Measurements from ENCODE around the gene KMT2D. TPM values are rescaled to one million over a fixed set of nuclear protein-coding genes. Genes with fewer than 3 reads are reported as not detected.

The KMT2D gene
- total RNA-seq, 2 donors from 2014 or later = 82.7 to 99.7 TPM

DNA sequence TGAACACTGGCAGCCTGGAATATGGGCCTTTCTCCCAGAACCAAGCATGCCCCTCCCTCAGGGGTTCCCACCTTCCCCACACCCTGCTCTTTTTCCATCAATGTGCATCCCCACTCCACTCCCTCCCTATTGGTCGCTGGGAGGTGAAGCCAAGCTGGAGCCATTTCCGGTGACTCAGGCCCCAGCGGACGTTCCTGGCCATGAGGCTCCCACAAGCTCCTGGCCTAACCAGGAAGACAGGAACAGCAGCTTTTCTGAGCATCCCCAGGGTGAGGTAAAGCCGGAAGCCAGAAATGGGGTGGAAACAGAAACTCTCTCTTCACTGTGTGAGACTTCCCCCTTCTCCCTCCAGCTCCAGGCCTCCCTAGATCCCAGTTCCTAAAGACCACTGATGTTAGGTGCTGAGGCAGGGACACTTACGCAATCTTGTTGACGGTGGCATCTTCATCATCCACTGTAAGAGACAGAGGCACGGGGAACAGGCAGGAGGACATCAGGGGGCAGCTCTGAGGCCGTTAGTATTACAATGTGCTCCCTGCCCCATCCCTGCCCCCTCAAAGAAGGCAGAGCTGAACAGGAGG lies 45.0 kb upstream of the KMT2D start:
- WGBS = 65% methylated on average over 9 of the region's 9 CpGs
- no peak for DNase-seq (ENCODE audit: low spot score)
- Histone ChIP-seq H3K27me3 (replicated peaks; ENCODE audit: insufficient read depth) (no peaks in the 10 kb centered on the region), H3K27ac (no peak overlapping the region), H3K4me3 (no peak overlapping the region), H3K9me3 (no peaks in the 10 kb centered on the region), H3K36me3 (peaks cover 15 to 31% of the 10 kb centered on the region in 2 donors), H3K4me1 (replicated peaks) (no peaks in the 10 kb centered on the region)
- TF ChIP-seq POLR2A (IDR thresholded peaks at IDR 0.05) (no peak), POLR2AphosphoS5 (IDR thresholded peaks at IDR 0.05) (no peak)
- TF ChIP-seq, protein P1, sequence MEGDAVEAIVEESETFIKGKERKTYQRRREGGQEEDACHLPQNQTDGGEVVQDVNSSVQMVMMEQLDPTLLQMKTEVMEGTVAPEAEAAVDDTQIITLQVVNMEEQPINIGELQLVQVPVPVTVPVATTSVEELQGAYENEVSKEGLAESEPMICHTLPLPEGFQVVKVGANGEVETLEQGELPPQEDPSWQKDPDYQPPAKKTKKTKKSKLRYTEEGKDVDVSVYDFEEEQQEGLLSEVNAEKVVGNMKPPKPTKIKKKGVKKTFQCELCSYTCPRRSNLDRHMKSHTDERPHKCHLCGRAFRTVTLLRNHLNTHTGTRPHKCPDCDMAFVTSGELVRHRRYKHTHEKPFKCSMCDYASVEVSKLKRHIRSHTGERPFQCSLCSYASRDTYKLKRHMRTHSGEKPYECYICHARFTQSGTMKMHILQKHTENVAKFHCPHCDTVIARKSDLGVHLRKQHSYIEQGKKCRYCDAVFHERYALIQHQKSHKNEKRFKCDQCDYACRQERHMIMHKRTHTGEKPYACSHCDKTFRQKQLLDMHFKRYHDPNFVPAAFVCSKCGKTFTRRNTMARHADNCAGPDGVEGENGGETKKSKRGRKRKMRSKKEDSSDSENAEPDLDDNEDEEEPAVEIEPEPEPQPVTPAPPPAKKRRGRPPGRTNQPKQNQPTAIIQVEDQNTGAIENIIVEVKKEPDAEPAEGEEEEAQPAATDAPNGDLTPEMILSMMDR (IDR thresholded peaks at IDR 0.05) = no peak
- intact Hi-C loops (cut with DNase I) = no loop called here

GRCh38 chr12:49104822-49105221 lies 44.2 kb upstream of the KMT2D start:
- no peak overlapping the region for H3K27ac ChIP-seq
- peaks cover 15 to 31% of the 10 kb centered on the region in 2 donors for H3K36me3 ChIP-seq
- DNase-seq (ENCODE audit: low spot score) = no peak
- intact Hi-C loops (cut with DNase I) = no loop called here
- no peaks in the 10 kb centered on the region for H3K4me1 ChIP-seq (replicated peaks)
- TF ChIP-seq POLR2AphosphoS5 (IDR thresholded peaks at IDR 0.05) = no peak
- no peak for TF ChIP-seq POLR2A (IDR thresholded peaks at IDR 0.05)
- TF ChIP-seq, protein P1 (IDR thresholded peaks at IDR 0.05) = no peak
- WGBS = 90% methylated on average over 3 of the region's 3 CpGs
- no peaks in the 10 kb centered on the region for H3K27me3 ChIP-seq (replicated peaks; ENCODE audit: insufficient read depth)
- no peaks in the 10 kb centered on the region for H3K9me3 ChIP-seq
- H3K4me3 ChIP-seq = no peak overlapping the region

DNA sequence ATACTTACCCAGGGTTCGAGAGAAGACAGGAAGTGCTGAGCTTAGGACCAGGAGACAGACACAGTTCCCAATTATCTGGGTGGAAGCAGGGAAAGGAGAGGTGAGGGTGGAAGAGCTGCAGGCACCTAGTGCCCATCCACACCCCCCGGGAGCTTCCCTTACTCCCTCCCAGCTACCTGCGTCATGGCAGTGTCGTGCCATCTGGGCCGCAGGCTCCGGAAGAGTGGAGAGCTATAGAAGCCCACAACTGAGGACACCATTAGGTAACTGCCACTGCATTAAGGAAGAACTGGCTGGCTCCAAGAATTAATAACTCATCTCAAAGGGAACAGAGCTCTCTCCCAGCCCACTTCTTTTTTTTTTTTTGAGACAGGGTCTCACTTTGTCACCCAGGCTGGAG lies 39.8 kb upstream of the KMT2D start:
- Histone ChIP-seq H3K36me3 (peaks cover 12 to 31% of the 10 kb centered on the region in 2 donors), H3K9me3 (no peaks in the 10 kb centered on the region), H3K4me3 (no peak overlapping the region), H3K27me3 (replicated peaks; ENCODE audit: insufficient read depth) (no peaks in the 10 kb centered on the region), H3K27ac (no peak overlapping the region), H3K4me1 (replicated peaks) (no peaks in the 10 kb centered on the region)
- DNase-seq (ENCODE audit: low spot score) = no peak
- WGBS = 95% methylated on average over 6 of the region's 6 CpGs
- intact Hi-C loops (cut with DNase I) = no loop called here
- TF ChIP-seq POLR2A (IDR thresholded peaks at IDR 0.05) = no peak

DNA sequence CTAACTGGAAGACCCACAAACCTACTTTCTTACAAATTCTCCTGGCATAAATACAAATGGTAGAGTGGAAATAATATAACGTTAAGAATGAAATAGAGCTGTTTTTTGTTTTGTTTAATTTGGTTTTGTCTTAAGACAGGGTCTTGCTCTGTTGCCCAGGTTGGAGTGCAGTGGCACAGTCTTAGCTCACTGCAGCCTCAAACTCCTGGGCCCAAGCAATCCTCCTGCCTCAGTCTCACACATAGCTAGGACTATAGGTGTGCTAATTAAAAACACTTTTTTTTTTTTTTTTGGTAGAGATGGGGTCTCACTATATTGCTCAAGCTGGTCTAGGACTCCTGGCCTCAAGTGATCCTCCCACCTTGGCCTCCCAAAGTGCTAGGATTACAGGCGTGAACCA lies 38.1 kb upstream of the KMT2D start:
- no peak overlapping the region for H3K4me3 ChIP-seq
- no peaks in the 10 kb centered on the region for H3K27me3 ChIP-seq (replicated peaks; ENCODE audit: insufficient read depth)
- DNase-seq (ENCODE audit: low spot score) = no peak
- H3K9me3 ChIP-seq = no peaks in the 10 kb centered on the region
- WGBS = 83% methylated on average over 2 of the region's 2 CpGs
- TF ChIP-seq POLR2A (IDR thresholded peaks at IDR 0.05) (no peak), POLR2AphosphoS5 (IDR thresholded peaks at IDR 0.05) (no peak)
- TF ChIP-seq, protein P1 (IDR thresholded peaks at IDR 0.05) = no peak
- no peaks in the 10 kb centered on the region for H3K4me1 ChIP-seq (replicated peaks)
- intact Hi-C loops (cut with DNase I) = no loop called here
- H3K27ac ChIP-seq = no peak overlapping the region
- H3K36me3 ChIP-seq = peaks cover 8 to 27% of the 10 kb centered on the region in 2 donors

DNA sequence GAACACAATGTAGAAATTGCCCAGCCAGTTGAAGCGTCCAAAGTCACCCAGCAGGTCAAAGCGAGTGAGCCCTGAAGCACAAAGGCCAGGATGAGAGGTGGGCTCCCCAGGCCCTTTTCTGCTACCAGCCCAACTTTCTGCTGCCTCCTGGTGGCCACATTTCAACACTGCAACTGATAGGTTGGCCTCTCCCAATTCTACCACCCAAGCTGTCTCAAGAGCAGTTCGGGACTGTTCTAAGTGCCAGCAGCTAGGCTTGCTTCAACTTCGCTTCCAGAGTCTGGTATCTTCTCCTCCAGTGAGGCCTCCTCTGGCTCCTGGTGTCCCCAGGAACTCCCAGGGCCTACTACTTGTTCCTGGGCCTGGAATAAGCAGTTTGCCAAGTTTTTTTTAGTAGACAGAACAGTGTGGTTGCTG lies 37.4 kb upstream of the KMT2D start:
- no peak for DNase-seq (ENCODE audit: low spot score)
- H3K36me3 ChIP-seq = peaks cover 6 to 23% of the 10 kb centered on the region in 2 donors
- intact Hi-C loops (cut with DNase I) = no loop called here
- no peaks in the 10 kb centered on the region for H3K9me3 ChIP-seq
- no peak overlapping the region for H3K4me3 ChIP-seq
- no peaks in the 10 kb centered on the region for H3K4me1 ChIP-seq (replicated peaks)
- H3K27ac ChIP-seq = no peak overlapping the region
- no peak for TF ChIP-seq POLR2A (IDR thresholded peaks at IDR 0.05)
- no peak for TF ChIP-seq POLR2AphosphoS5 (IDR thresholded peaks at IDR 0.05)
- TF ChIP-seq, protein P1 (IDR thresholded peaks at IDR 0.05) = peak in 3 of 4 experiments; percentile 49 to 62 (median 53)
- H3K27me3 ChIP-seq (replicated peaks; ENCODE audit: insufficient read depth) = no peaks in the 10 kb centered on the region
- WGBS = 61% methylated on average over 4 of the region's 4 CpGs

All from prostate gland (tissue), 2 donors.